CD4-positive, alpha-beta T cell (primary cell): ENCODE measurements around the gene TTC28. TPM values are rescaled to one million over a fixed set of nuclear protein-coding genes. Genes with fewer than 3 reads are reported as not detected.

ENCODE experiments used
- ATAC-seq: fragments of 200-7000 bp; cut with Tn5 transposase; one replicate; pipeline ENCODE4 v1.10.0; 2022; ENCODE audit warnings: mild to moderate bottlenecking; ENCODE audit not compliant: poor library complexity
- CTCF ChIA-PET: fragments of 350-600 bp; sonication (Branson Sonifier 250); formaldehyde crosslinking; loops from one replicate; lab custom pipeline; 2021; ENCODE audit warnings: antibody characterized with exemption, inconsistent platforms; lab: Charles Lee
- POLR2A ChIA-PET: fragments of 350-600 bp; sonication (Branson Sonifier 250); formaldehyde crosslinking; loops from one replicate; lab custom pipeline; 2021; ENCODE audit warnings: antibody characterized with exemption, inconsistent platforms; lab: Charles Lee
- DNase-seq, 14 experiments: peaks; one replicate each; pipeline ENCODE4 v3.0.0-alpha.2; 2013 to 2020; ENCODE audit warnings: mixed read lengths in 2 of 14
- H3K27ac ChIP-seq, 2 donors: one replicate each; pipeline versions ENCODE4 v1.5.1 to v1.7.0; 2013; ENCODE audit warnings: low read length in 2 of 2, low read depth in 1 of 2, mild to moderate bottlenecking in 1 of 2
- H3K27me3 ChIP-seq, 2 experiments: 1 replicate in 1 of 2; 2 replicates in 1 of 2; pipeline versions ENCODE4 v1.6.1 to v1.7.0; 2013; ENCODE audit warnings: low read length in 2 of 2, control low read depth in 1 of 2, mild to moderate bottlenecking in 1 of 2, moderate library complexity in 1 of 2; ENCODE audit not compliant: insufficient read depth in 2 of 2, control insufficient read depth in 1 of 2
- H3K36me3 ChIP-seq: one replicate; pipeline ENCODE4 v1.6.1; 2013; ENCODE audit warnings: low read length, control low read depth; ENCODE audit not compliant: insufficient read depth
- H3K4me1 ChIP-seq: one replicate; pipeline ENCODE4 v1.6.1; 2013; ENCODE audit warnings: low read length, control low read depth; ENCODE audit not compliant: insufficient read depth
- H3K4me3 ChIP-seq: one replicate; pipeline ENCODE4 v1.5.1; 2013; ENCODE audit warnings: mild to moderate bottlenecking, low read length, moderate library complexity
- H3K9me3 ChIP-seq, 2 experiments: 1 replicate in 1 of 2; 2 replicates in 1 of 2; pipeline versions ENCODE4 v1.6.1 to v1.7.0; 2013; ENCODE audit warnings: low read length in 2 of 2, mild to moderate bottlenecking in 2 of 2, control low read depth in 1 of 2, moderate library complexity in 1 of 2; ENCODE audit not compliant: control insufficient read depth in 1 of 2, insufficient read depth in 1 of 2
- H3K27ac Mint-ChIP-seq: one replicate; pipeline ENCODE4 v1.8.0; 2020; ENCODE audit warnings: mixed read lengths
- H3K27me3 Mint-ChIP-seq: one replicate; pipeline ENCODE4 v1.8.0; 2021; ENCODE audit warnings: mixed read lengths
- H3K36me3 Mint-ChIP-seq: one replicate; pipeline ENCODE4 v1.8.0; 2021; ENCODE audit warnings: low read depth, mixed read lengths
- H3K4me1 Mint-ChIP-seq: one replicate; pipeline ENCODE4 v1.8.0; 2021; ENCODE audit warnings: low read depth, mixed read lengths
- H3K4me3 Mint-ChIP-seq: one replicate; pipeline ENCODE4 v1.8.0; 2020; ENCODE audit warnings: mild to moderate bottlenecking, mixed read lengths
- H3K9me3 Mint-ChIP-seq: one replicate; pipeline ENCODE4 v1.8.0; 2020; ENCODE audit warnings: mixed read lengths
- CTCF ChIP-seq: fragments of 200-600 bp; IDR thresholded peaks from one replicate; pipeline ENCODE4 v1.8.0; 2022; ENCODE audit warnings: antibody characterized with exemption, mild to moderate bottlenecking
- intact Hi-C, 2 experiments: fragments of 100-400 bp; cut with DNase I in 1 of 2; cut with micrococcal nuclease in 1 of 2; formaldehyde crosslinking; loops; one replicate each; pipeline versions ENCODE4 v1.15.1 to v1.9.0; 2023 to 2025; cut with DNase I, micrococcal nuclease
- total RNA-seq, 174 experiments: library from RNA in 2 of 174; stranded (reverse) in 2 of 174; gene quantifications; one replicate each; pipeline ENCODE4 v1.2.3 and lab custom pipeline; 2021 to 2026

TTC28 gene
- total RNA-seq, 2 experiments from 2014 or later, result 4.6 to 5.7 TPM

- CTCF ChIA-PET, result no interaction called here
- TF ChIP-seq CTCF, result no peak
- Histone ChIP-seq H3K4me3 (no peak overlapping the region), H3K27me3 (no peaks in the 10 kb centered on the region), H3K4me1 (no peaks in the 10 kb centered on the region), H3K27ac (no peak overlapping the region), H3K9me3 (no peaks in the 10 kb centered on the region), H3K36me3 (no peaks in the 10 kb centered on the region)
- Mint-ChIP-seq H3K9me3 (no peaks in the 10 kb centered on the region), H3K36me3 (no peaks in the 10 kb centered on the region), H3K27me3 (peaks cover 4% of the 10 kb centered on the region), H3K27ac (no peak overlapping the region), H3K4me3 (no peak overlapping the region), H3K4me1 (no peaks in the 10 kb centered on the region)
- ATAC-seq, result no peak
- POLR2A ChIA-PET, result no interaction called here
- DNase-seq, result no peak
- intact Hi-C loops, result no loop called here
Measured at GRCh38 chr22:28120691-28121592, 558.7 kb downstream of the TTC28 start.

- peaks cover 2% of the 10 kb centered on the region for H3K27me3 Mint-ChIP-seq
- H3K9me3 ChIP-seq, result no peaks in the 10 kb centered on the region
- no peak overlapping the region for H3K27ac ChIP-seq
- no peaks in the 10 kb centered on the region for H3K4me1 ChIP-seq
- H3K4me3 ChIP-seq, result no peak overlapping the region
- ATAC-seq (no peak), DNase-seq (no peak)
- H3K4me3 Mint-ChIP-seq, result no peak overlapping the region
- no peaks in the 10 kb centered on the region for H3K4me1 Mint-ChIP-seq
- no peak for TF ChIP-seq CTCF
- H3K9me3 Mint-ChIP-seq, result no peaks in the 10 kb centered on the region
- H3K36me3 ChIP-seq, result no peaks in the 10 kb centered on the region
- no peak overlapping the region for H3K27ac Mint-ChIP-seq
- intact Hi-C loops, result no loop called here
- POLR2A ChIA-PET, result interaction anchor here (0.8 kb wide), 1 partner anchor 251 kb away, joined by 3 read pairs; no protein-coding TSS in a partner anchor
- peaks cover 0 to 2% of the 10 kb centered on the region in 2 experiments for H3K27me3 ChIP-seq
- CTCF ChIA-PET, result no interaction called here
- no peaks in the 10 kb centered on the region for H3K36me3 Mint-ChIP-seq
Measured at GRCh38 chr22:28118957-28119631, 560.5 kb downstream of the TTC28 start.

GRCh38 chr22:28116219-28116673, 563.4 kb downstream of the TTC28 start:
- intact Hi-C loops, result no loop called here
- Histone ChIP-seq H3K36me3 (no peaks in the 10 kb centered on the region), H3K27me3 (peaks cover 0 to 2% of the 10 kb centered on the region in 2 experiments), H3K4me1 (no peaks in the 10 kb centered on the region), H3K27ac (no peak overlapping the region), H3K4me3 (no peak overlapping the region), H3K9me3 (no peaks in the 10 kb centered on the region)
- ATAC-seq, result no peak
- CTCF ChIA-PET, result no interaction called here
- no peak for TF ChIP-seq CTCF
- no peaks in the 10 kb centered on the region for H3K4me1 Mint-ChIP-seq
- H3K36me3 Mint-ChIP-seq, result no peaks in the 10 kb centered on the region
- H3K9me3 Mint-ChIP-seq, result no peaks in the 10 kb centered on the region
- no peak overlapping the region for H3K4me3 Mint-ChIP-seq
- H3K27me3 Mint-ChIP-seq, result no peaks in the 10 kb centered on the region
- no peak overlapping the region for H3K27ac Mint-ChIP-seq
- no peak for DNase-seq
- POLR2A ChIA-PET, result no interaction called here
